ENCODE results near the gene BMPR1A.
A peak's percentile ranks its signal among the peaks of the same experiment; 100 is the strongest.

Gene BMPR1A

GRCh38 chr10:86840498-86840897, 84.1 kb downstream of the BMPR1A start:
- DNase-seq (ENCODE audit: extremely low read depth, insufficient read length), result no peak
- no peak for TF ChIP-seq CTCF (IDR thresholded peaks at IDR 0.05; ENCODE audit: insufficient read depth, low read length, poor library complexity, severe bottlenecking)
- H3K4me3 ChIP-seq (replicated peaks; ENCODE audit: low read depth, low read length), result no peak overlapping the region
- H3K27me3 ChIP-seq (replicated peaks; ENCODE audit: control insufficient read depth, insufficient read depth, low read length), result no peaks in the 10 kb centered on the region
- H3K36me3 ChIP-seq (ENCODE audit: control insufficient read depth, insufficient read depth, low read length), result no peaks in the 10 kb centered on the region

GRCh38 chr10:86846088-86846487, 89.7 kb downstream of the BMPR1A start:
- H3K4me3 ChIP-seq (replicated peaks; ENCODE audit: low read depth, low read length), result no peak overlapping the region
- H3K27me3 ChIP-seq (replicated peaks; ENCODE audit: control insufficient read depth, insufficient read depth, low read length), result no peaks in the 10 kb centered on the region
- no peak for TF ChIP-seq CTCF (IDR thresholded peaks at IDR 0.05; ENCODE audit: insufficient read depth, low read length, poor library complexity, severe bottlenecking)
- no peak for DNase-seq (ENCODE audit: extremely low read depth, insufficient read length)
- no peaks in the 10 kb centered on the region for H3K36me3 ChIP-seq (ENCODE audit: control insufficient read depth, insufficient read depth, low read length)

- no peak for TF ChIP-seq CTCF (IDR thresholded peaks at IDR 0.05; ENCODE audit: insufficient read depth, low read length, poor library complexity, severe bottlenecking)
- Histone ChIP-seq H3K4me3 (replicated peaks; ENCODE audit: low read depth, low read length) (no peak overlapping the region), H3K27me3 (replicated peaks; ENCODE audit: control insufficient read depth, insufficient read depth, low read length) (no peaks in the 10 kb centered on the region), H3K36me3 (ENCODE audit: control insufficient read depth, insufficient read depth, low read length) (no peaks in the 10 kb centered on the region)
- DNase-seq (ENCODE audit: extremely low read depth, insufficient read length), result no peak
Observed at GRCh38 chr10:86848747-86849146, 92.3 kb downstream of the BMPR1A start.

- Histone ChIP-seq H3K4me3 (replicated peaks; ENCODE audit: low read depth, low read length) (no peak overlapping the region), H3K36me3 (ENCODE audit: control insufficient read depth, insufficient read depth, low read length) (no peaks in the 10 kb centered on the region), H3K27me3 (replicated peaks; ENCODE audit: control insufficient read depth, insufficient read depth, low read length) (no peaks in the 10 kb centered on the region)
- DNase-seq (ENCODE audit: extremely low read depth, insufficient read length), result peak; percentile 29
- TF ChIP-seq CTCF (IDR thresholded peaks at IDR 0.05; ENCODE audit: insufficient read depth, low read length, poor library complexity, severe bottlenecking), result no peak
Observed at GRCh38 chr10:86849181-86849894, 92.9 kb downstream of the BMPR1A start.

GRCh38 chr10:86850481-86850880, 94.1 kb downstream of the BMPR1A start:
- no peak overlapping the region for H3K4me3 ChIP-seq (replicated peaks; ENCODE audit: low read depth, low read length)
- TF ChIP-seq CTCF (IDR thresholded peaks at IDR 0.05; ENCODE audit: insufficient read depth, low read length, poor library complexity, severe bottlenecking), result no peak
- DNase-seq (ENCODE audit: extremely low read depth, insufficient read length), result no peak
- H3K27me3 ChIP-seq (replicated peaks; ENCODE audit: control insufficient read depth, insufficient read depth, low read length), result no peaks in the 10 kb centered on the region
- no peaks in the 10 kb centered on the region for H3K36me3 ChIP-seq (ENCODE audit: control insufficient read depth, insufficient read depth, low read length)

Data from GM06990 (cell line).